A673 (cell line): ENCODE measurements around the gene SLC26A3.

Experiments
- EZH2 ChIP-seq: fragments of 200-600 bp; sonication (generic); IDR thresholded peaks from 2 replicates; pipeline ENCODE4 v1.6.1; 2017; ENCODE audit warnings: borderline replicate concordance, low read depth, mild to moderate bottlenecking, mixed read lengths, antibody characterized with exemption, low read length; ENCODE audit not compliant: poor library complexity, severe bottlenecking
- TF ChIP-seq, protein P1 (sequence below): fragments of 300-800, 200-600 bp; sonication (generic); conservative IDR thresholded peaks from 2 replicates; pipeline ENCODE4 v1.5.1; 2017; ENCODE audit warnings: low read depth, mild to moderate bottlenecking, antibody characterized with exemption, low read length, moderate library complexity, mixed read lengths

GRCh38 chr7:107799647-107800264 lies 3.3 kb downstream of the SLC26A3 start:
- TF ChIP-seq, protein P1, sequence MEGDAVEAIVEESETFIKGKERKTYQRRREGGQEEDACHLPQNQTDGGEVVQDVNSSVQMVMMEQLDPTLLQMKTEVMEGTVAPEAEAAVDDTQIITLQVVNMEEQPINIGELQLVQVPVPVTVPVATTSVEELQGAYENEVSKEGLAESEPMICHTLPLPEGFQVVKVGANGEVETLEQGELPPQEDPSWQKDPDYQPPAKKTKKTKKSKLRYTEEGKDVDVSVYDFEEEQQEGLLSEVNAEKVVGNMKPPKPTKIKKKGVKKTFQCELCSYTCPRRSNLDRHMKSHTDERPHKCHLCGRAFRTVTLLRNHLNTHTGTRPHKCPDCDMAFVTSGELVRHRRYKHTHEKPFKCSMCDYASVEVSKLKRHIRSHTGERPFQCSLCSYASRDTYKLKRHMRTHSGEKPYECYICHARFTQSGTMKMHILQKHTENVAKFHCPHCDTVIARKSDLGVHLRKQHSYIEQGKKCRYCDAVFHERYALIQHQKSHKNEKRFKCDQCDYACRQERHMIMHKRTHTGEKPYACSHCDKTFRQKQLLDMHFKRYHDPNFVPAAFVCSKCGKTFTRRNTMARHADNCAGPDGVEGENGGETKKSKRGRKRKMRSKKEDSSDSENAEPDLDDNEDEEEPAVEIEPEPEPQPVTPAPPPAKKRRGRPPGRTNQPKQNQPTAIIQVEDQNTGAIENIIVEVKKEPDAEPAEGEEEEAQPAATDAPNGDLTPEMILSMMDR, result no peak
- TF ChIP-seq EZH2, result no peak
